ENCODE results near the gene EIF1. TPM values are rescaled to one million over a fixed set of nuclear protein-coding genes. Genes with fewer than 3 reads are reported as not detected.

The EIF1 gene
- total RNA-seq, result 109 and 140 TPM in 2 replicates

GRCh38 chr17:41688641-41689496 is at the start of gene EIF1:
Gene EIF1, plus strand, starts transcription at chr17:41688885. Its CDS starts 154 bp downstream, at chr17:41689039.

GRCh38 chr17:41711669-41712400 is 23.1 kb downstream of the EIF1 start, which contains the start of gene GAST:
Gene GAST, plus strand, starts transcription at chr17:41712331. Its CDS starts 3,106 bp downstream, at chr17:41715437.

GRCh38 chr17:41734139-41734948 is 45.7 kb downstream of the EIF1 start, which contains the start of gene HAP1:
Gene HAP1, minus strand, starts transcription at chr17:41734643. Its CDS starts 9 bp downstream, at chr17:41734634.

Other genes starting within 250 kb of the EIF1 start
- not detected in 2 replicates for gene KRT38, start 247.9 kb upstream of the EIF1 start, total RNA-seq
- not detected in 2 replicates for gene KRT32, start 221.5 kb upstream of the EIF1 start, total RNA-seq
- gene KRT35, start 207.7 kb upstream of the EIF1 start, total RNA-seq, result not detected in 2 replicates
- gene KRT36, start 199.0 kb upstream of the EIF1 start, total RNA-seq, result not detected in 2 replicates
- not detected in 2 replicates for gene KRT13, start 183.3 kb upstream of the EIF1 start, total RNA-seq
- 9.6 TPM in 1 of 2 replicates, not detected in the other for gene KRT15, start 170.0 kb upstream of the EIF1 start, total RNA-seq
- gene KRT19, start 160.6 kb upstream of the EIF1 start, total RNA-seq, result 0.72 and 5.7 TPM in 2 replicates
- not detected in 2 replicates for gene KRT9, start 116.8 kb upstream of the EIF1 start, total RNA-seq
- gene KRT14, start 102.0 kb upstream of the EIF1 start, total RNA-seq, result not detected in 2 replicates
- gene KRT16, start 76.1 kb upstream of the EIF1 start, total RNA-seq, result not detected in 2 replicates
- gene KRT17, start 64.3 kb upstream of the EIF1 start, total RNA-seq, result 0.54 and 0.65 TPM in 2 replicates
- not detected in 2 replicates for gene GAST, start 23.4 kb downstream of the EIF1 start, total RNA-seq
- not detected in 2 replicates for gene HAP1, start 45.8 kb downstream of the EIF1 start, total RNA-seq
- gene JUP, start 97.8 kb downstream of the EIF1 start, total RNA-seq, result 54.1 and 57.0 TPM in 2 replicates
- gene P3H4, start 123.1 kb downstream of the EIF1 start, total RNA-seq, result 86.3 and 93.0 TPM in 2 replicates
- gene FKBP10, start 124.1 kb downstream of the EIF1 start, total RNA-seq, result 676 and 811 TPM in 2 replicates
- 43.9 and 65.1 TPM in 2 replicates for gene NT5C3B, start 147.3 kb downstream of the EIF1 start, total RNA-seq
- gene KLHL10, start 148.9 kb downstream of the EIF1 start, total RNA-seq, result not detected in 2 replicates
- gene KLHL11, start 176.5 kb downstream of the EIF1 start, total RNA-seq, result 17.1 and 23.3 TPM in 2 replicates
- 187 and 262 TPM in 2 replicates for gene ACLY, start 230.1 kb downstream of the EIF1 start, total RNA-seq
- gene ODAD4, start 241.7 kb downstream of the EIF1 start, total RNA-seq, result 0.16 and 0.18 TPM in 2 replicates

Measured in cardiac atrium fibroblast (primary cell).